Mesothelial cell of epicardium (in vitro differentiated cells): ENCODE measurements around the gene TMEM158. TPM values are rescaled to one million over a fixed set of nuclear protein-coding genes. Genes with fewer than 3 reads are reported as not detected.

Experiments
- DNase-seq, 2 experiments: peaks; one replicate each; pipeline ENCODE4 v3.0.0; 2021; ENCODE audit warnings: low spot score in 2 of 2; ENCODE audit not compliant: unreplicated experiment in 2 of 2
- H3K27ac Mint-ChIP-seq: 2 replicates; pipeline ENCODE4 v1.8.0; 2021; ENCODE audit warnings: mixed read lengths
- H3K27me3 Mint-ChIP-seq: 2 replicates; pipeline ENCODE4 v1.8.0; 2021; ENCODE audit warnings: low read depth, mixed read lengths
- H3K36me3 Mint-ChIP-seq: 2 replicates; pipeline ENCODE4 v1.8.0; 2021; ENCODE audit warnings: mixed read lengths
- H3K4me1 Mint-ChIP-seq: 2 replicates; pipeline ENCODE4 v1.8.0; 2021; ENCODE audit warnings: mixed read lengths
- H3K4me3 Mint-ChIP-seq: 2 replicates; pipeline ENCODE4 v1.8.0; 2021; ENCODE audit warnings: mild to moderate bottlenecking, moderate library complexity, mixed read lengths
- H3K9me3 Mint-ChIP-seq: 2 replicates; pipeline ENCODE4 v1.8.0; 2021; ENCODE audit warnings: mixed read lengths
- total RNA-seq: library from RNA; stranded (reverse); gene quantifications from 3 replicates; pipeline ENCODE4 v1.2.1, GENCODE V29; 2021
- TF ChIP-seq, protein P1 (sequence below): fragments of 200-600 bp; sonication (generic); IDR thresholded peaks from one replicate; pipeline ENCODE4 v1.5.0; 2021; ENCODE audit warnings: antibody characterized with exemption; ENCODE audit not compliant: unreplicated experiment

Gene TMEM158
- total RNA-seq, 1 donor from 2014 or later: 3.6 TPM

DNA sequence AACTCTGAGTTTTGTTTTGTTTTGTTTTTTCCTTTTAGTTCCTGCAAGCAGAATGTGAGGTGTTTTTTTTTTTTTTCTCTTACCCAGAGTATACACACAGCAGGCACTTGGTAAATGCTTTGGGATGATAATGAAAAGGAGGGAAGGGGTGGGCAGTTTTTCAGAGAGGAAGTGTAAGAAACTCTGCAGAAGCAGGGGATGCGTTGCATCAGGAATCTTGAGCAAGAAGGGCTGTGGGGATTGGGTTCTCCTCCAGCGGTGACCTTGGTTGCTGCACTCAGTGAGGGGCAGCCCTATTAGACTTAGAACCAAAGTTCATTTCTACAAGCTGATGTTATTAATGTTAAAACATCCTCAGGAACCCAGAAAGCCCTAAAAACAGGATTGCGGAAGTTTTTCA, 32.2 kb upstream of the TMEM158 start:
- no peak for DNase-seq
- H3K4me1 Mint-ChIP-seq: no peaks in the 10 kb centered on the region
- H3K27ac Mint-ChIP-seq: no peak overlapping the region

DNA sequence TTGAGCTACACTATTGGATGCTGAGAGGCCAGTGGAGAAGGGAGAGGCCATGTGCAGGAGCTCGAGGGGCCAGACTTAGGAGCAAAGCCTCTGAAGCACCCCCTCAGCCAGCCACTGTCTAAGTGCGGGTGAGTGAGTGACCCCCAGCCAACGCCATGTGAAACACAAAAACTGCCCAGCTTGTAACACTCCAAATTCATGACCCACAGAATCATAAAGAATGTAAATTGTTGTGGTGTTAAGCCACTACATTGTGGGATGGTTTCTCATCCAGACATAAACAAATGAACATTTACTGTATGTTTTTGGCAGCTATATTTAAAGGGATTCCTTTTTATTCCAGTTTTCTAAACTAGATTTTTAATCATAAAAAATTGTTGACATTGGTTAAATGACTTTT, 27.2 kb upstream of the TMEM158 start:
- H3K36me3 Mint-ChIP-seq: no peaks in the 10 kb centered on the region
- no peaks in the 10 kb centered on the region for H3K4me1 Mint-ChIP-seq
- H3K27ac Mint-ChIP-seq: no peak overlapping the region
- TF ChIP-seq, protein P1, sequence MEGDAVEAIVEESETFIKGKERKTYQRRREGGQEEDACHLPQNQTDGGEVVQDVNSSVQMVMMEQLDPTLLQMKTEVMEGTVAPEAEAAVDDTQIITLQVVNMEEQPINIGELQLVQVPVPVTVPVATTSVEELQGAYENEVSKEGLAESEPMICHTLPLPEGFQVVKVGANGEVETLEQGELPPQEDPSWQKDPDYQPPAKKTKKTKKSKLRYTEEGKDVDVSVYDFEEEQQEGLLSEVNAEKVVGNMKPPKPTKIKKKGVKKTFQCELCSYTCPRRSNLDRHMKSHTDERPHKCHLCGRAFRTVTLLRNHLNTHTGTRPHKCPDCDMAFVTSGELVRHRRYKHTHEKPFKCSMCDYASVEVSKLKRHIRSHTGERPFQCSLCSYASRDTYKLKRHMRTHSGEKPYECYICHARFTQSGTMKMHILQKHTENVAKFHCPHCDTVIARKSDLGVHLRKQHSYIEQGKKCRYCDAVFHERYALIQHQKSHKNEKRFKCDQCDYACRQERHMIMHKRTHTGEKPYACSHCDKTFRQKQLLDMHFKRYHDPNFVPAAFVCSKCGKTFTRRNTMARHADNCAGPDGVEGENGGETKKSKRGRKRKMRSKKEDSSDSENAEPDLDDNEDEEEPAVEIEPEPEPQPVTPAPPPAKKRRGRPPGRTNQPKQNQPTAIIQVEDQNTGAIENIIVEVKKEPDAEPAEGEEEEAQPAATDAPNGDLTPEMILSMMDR: no peak
- no peak for DNase-seq
- no peaks in the 10 kb centered on the region for H3K9me3 Mint-ChIP-seq
- no peak overlapping the region for H3K4me3 Mint-ChIP-seq
- H3K27me3 Mint-ChIP-seq: peaks cover 4% of the 10 kb centered on the region

More for the DNA sequence above, 32.2 kb upstream of the TMEM158 start:
- H3K4me3 Mint-ChIP-seq: no peak overlapping the region
- peaks cover 16% of the 10 kb centered on the region for H3K27me3 Mint-ChIP-seq
- no peaks in the 10 kb centered on the region for H3K9me3 Mint-ChIP-seq
- TF ChIP-seq, protein P1: no peak
- no peaks in the 10 kb centered on the region for H3K36me3 Mint-ChIP-seq

DNA sequence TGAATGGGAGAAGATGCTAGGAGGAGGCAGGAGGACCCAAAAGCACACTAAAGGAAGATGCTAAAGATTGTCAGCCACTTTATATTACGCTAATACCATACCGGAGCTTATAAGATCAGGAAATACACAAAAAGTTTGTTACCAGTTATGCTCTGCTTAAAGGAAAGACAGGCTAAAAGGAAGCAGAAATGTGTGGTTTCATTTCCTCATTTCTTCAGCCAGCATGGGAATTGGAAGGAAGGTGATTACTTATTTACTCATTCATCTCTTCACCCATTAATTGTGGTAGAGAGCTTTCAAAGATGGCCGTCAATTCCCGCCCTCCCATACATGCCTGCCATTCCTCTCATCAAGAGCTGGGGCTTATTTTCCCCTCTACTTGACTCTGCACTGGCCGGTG, 26.7 kb upstream of the TMEM158 start:
- no peak overlapping the region for H3K27ac Mint-ChIP-seq
- H3K4me1 Mint-ChIP-seq: no peaks in the 10 kb centered on the region
- peaks cover 2% of the 10 kb centered on the region for H3K27me3 Mint-ChIP-seq
- H3K36me3 Mint-ChIP-seq: no peaks in the 10 kb centered on the region
- H3K4me3 Mint-ChIP-seq: no peak overlapping the region
- DNase-seq: no peak
- H3K9me3 Mint-ChIP-seq: no peaks in the 10 kb centered on the region
- TF ChIP-seq, protein P1: no peak

DNA sequence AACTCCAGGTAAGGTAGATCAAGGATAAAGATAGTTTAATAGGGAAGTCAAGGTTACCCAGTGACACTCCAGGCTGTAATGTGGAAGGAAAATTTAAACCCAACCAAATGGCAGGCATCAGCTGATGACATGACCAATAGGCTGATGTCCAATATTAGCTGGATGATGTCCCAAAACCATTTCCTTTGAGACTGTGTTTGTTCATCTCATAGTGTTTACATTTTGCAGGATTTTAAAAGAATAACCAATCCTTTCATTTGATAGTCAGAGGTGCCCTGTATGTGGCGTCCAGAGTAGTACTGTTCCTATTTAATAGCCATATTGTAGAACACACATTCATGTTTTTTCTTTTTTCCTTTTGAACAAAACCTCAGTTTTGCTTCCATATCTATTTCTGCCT, 23.3 kb upstream of the TMEM158 start:
- no peaks in the 10 kb centered on the region for H3K36me3 Mint-ChIP-seq
- H3K4me3 Mint-ChIP-seq: no peak overlapping the region
- H3K27ac Mint-ChIP-seq: no peak overlapping the region
- TF ChIP-seq, protein P1: no peak
- no peaks in the 10 kb centered on the region for H3K9me3 Mint-ChIP-seq
- no peaks in the 10 kb centered on the region for H3K4me1 Mint-ChIP-seq
- H3K27me3 Mint-ChIP-seq: peaks cover 5% of the 10 kb centered on the region
- no peak for DNase-seq

DNA sequence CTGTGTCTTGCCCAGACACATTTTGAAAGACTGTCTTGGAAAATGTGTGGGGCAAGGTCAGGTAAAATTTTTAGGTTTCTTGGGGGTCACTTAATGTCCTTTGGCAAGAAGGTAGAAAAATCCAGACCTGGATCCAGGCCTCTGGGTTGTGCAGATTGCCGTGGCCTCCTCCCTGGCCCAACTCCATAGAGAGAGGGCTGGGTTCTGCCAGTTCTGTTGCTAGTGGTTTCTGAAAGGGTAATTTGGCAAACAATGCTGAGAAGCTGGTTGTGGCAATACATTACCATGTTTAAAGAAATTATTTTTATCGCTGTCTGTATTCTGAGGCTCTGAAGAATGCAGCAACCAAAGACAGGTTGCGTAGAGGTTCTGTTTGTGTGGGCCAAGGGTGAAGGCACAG, 20.2 kb upstream of the TMEM158 start:
- H3K9me3 Mint-ChIP-seq: no peaks in the 10 kb centered on the region

DNA sequence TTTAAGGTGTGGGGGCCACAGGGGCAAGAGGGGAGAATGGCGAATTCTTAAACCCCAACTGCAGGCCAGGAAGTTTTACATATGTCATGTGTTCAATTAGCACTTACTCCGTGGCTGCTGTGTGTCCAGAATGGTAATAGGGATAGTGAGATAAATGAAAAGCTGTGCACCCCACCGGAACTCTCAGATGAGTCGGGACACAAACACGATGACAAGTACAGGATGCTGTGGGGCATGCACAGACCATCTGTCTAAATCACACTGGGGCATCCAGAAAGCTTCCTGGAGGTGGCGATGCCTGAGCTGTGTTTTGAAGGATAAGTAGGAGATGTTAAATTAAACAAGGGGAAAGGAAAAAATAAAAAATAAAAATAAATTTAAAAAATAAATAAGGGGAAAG, 18.3 kb upstream of the TMEM158 start:
- Mint-ChIP-seq H3K4me3 (no peak overlapping the region), H3K4me1 (no peaks in the 10 kb centered on the region), H3K36me3 (no peaks in the 10 kb centered on the region), H3K9me3 (no peaks in the 10 kb centered on the region), H3K27me3 (peaks cover 10% of the 10 kb centered on the region), H3K27ac (no peak overlapping the region)
- TF ChIP-seq, protein P1: no peak
- no peak for DNase-seq

More for the DNA sequence above, 20.2 kb upstream of the TMEM158 start:
- H3K27ac Mint-ChIP-seq: no peak overlapping the region
- no peaks in the 10 kb centered on the region for H3K4me1 Mint-ChIP-seq
- DNase-seq: no peak
- H3K27me3 Mint-ChIP-seq: peaks cover 11% of the 10 kb centered on the region
- TF ChIP-seq, protein P1: no peak
- H3K4me3 Mint-ChIP-seq: no peak overlapping the region
- no peaks in the 10 kb centered on the region for H3K36me3 Mint-ChIP-seq
